WTC11 (cell line): ENCODE measurements around the gene AP5B1. TPM values are rescaled to one million over a fixed set of nuclear protein-coding genes. Genes with fewer than 3 reads are reported as not detected.
A peak's percentile ranks its signal among the peaks of the same experiment; 100 is the strongest.

Experiments
- ATAC-seq: fragments of 200-7000 bp; cut with Tn5 transposase; 2 replicates; pipeline ENCODE4 v1.10.0; 2021; ENCODE audit warnings: mild to moderate bottlenecking, moderate library complexity
- CTCF ChIA-PET: fragments of 300-600 bp; sonication (Branson Sonifier 250); formaldehyde crosslinking; loops from one replicate; lab custom pipeline; 2021; ENCODE audit warnings: antibody characterized with exemption; lab: Charles Lee
- POLR2A ChIA-PET: fragments of 350-600 bp; sonication (Branson Sonifier 250); formaldehyde crosslinking; loops from one replicate; lab custom pipeline; 2021; ENCODE audit warnings: antibody characterized with exemption; lab: Charles Lee
- DNase-seq: peaks from one replicate; pipeline ENCODE4 v3.0.0; 2021; ENCODE audit warnings: low spot score
- H3K27ac Mint-ChIP-seq: 2 replicates; pipeline ENCODE4 v1.8.0; 2021; ENCODE audit warnings: mixed read lengths
- H3K27me3 Mint-ChIP-seq: 2 replicates; pipeline ENCODE4 v1.8.0; 2021; ENCODE audit warnings: low read depth, mild to moderate bottlenecking, moderate library complexity, mixed read lengths
- H3K36me3 Mint-ChIP-seq: 2 replicates; pipeline ENCODE4 v1.8.0; 2021; ENCODE audit warnings: mixed read lengths
- H3K4me1 Mint-ChIP-seq: 2 replicates; pipeline ENCODE4 v1.8.0; 2022; ENCODE audit warnings: mixed read lengths
- H3K4me3 Mint-ChIP-seq: 2 replicates; pipeline ENCODE4 v1.8.0; 2021; ENCODE audit warnings: mild to moderate bottlenecking, moderate library complexity, mixed read lengths
- H3K9me3 Mint-ChIP-seq: 2 replicates; pipeline ENCODE4 v1.8.0; 2021; ENCODE audit warnings: mixed read lengths
- ATF1 ChIP-seq: sonication (generic); formaldehyde crosslinking; IDR thresholded peaks from 2 replicates; pipeline ENCODE4 v1.8.1; 2023; ENCODE audit warnings: mild to moderate bottlenecking, moderate library complexity, missing genetic modification reagents
- CREB1 ChIP-seq: sonication (generic); formaldehyde crosslinking; IDR thresholded peaks from 2 replicates; pipeline ENCODE4 v1.8.0; 2023; ENCODE audit warnings: mild to moderate bottlenecking, missing genetic modification reagents
- CREM ChIP-seq: sonication (generic); formaldehyde crosslinking; IDR thresholded peaks from 2 replicates; pipeline ENCODE4 v1.8.1; 2022; ENCODE audit warnings: mild to moderate bottlenecking, missing genetic modification reagents, moderate library complexity
- E2F1 ChIP-seq: sonication (generic); formaldehyde crosslinking; IDR thresholded peaks from 2 replicates; pipeline ENCODE4 v1.8.0; 2022; ENCODE audit warnings: mild to moderate bottlenecking, missing genetic modification reagents
- ETV6 ChIP-seq: sonication (generic); formaldehyde crosslinking; IDR thresholded peaks from 2 replicates; pipeline ENCODE4 v1.8.1; 2022; ENCODE audit warnings: mild to moderate bottlenecking, missing genetic modification reagents
- FOXJ3 ChIP-seq: sonication (generic); formaldehyde crosslinking; IDR thresholded peaks from 2 replicates; pipeline ENCODE4 v1.9.0; 2021; ENCODE audit warnings: missing genetic modification reagents, mild to moderate bottlenecking, borderline replicate concordance
- GTF2I ChIP-seq: fragments of 250-450 bp; sonication (Bioruptor Pico); conservative IDR thresholded peaks from 2 replicates; pipeline ENCODE4 v1.4.0; 2021; ENCODE audit warnings: mild to moderate bottlenecking
- HMGXB4 ChIP-seq: sonication (generic); formaldehyde crosslinking; IDR thresholded peaks from 2 replicates; pipeline ENCODE4 v1.8.1; 2023; ENCODE audit warnings: mild to moderate bottlenecking, moderate library complexity, missing genetic modification reagents
- KAT7 ChIP-seq: sonication (generic); formaldehyde crosslinking; IDR thresholded peaks from 2 replicates; pipeline ENCODE4 v1.8.1; 2023; ENCODE audit warnings: missing genetic modification reagents, mild to moderate bottlenecking, borderline replicate concordance
- PRRX2 ChIP-seq: fragments of 250-450 bp; sonication (Bioruptor Pico); IDR thresholded peaks from 2 replicates; pipeline ENCODE4 v1.8.0; 2021; ENCODE audit warnings: mild to moderate bottlenecking
- RELA ChIP-seq: sonication (generic); formaldehyde crosslinking; IDR thresholded peaks from 2 replicates; pipeline ENCODE4 v1.8.1; 2022; ENCODE audit warnings: missing genetic modification reagents, mild to moderate bottlenecking, borderline replicate concordance
- ZBTB43 ChIP-seq: sonication (generic); formaldehyde crosslinking; IDR thresholded peaks from 2 replicates; pipeline ENCODE4 v1.8.1; 2023; ENCODE audit warnings: mild to moderate bottlenecking, missing genetic modification reagents
- ZNF121 ChIP-seq: sonication (generic); formaldehyde crosslinking; IDR thresholded peaks from 2 replicates; pipeline ENCODE4 v1.8.0; 2023; ENCODE audit warnings: missing genetic modification reagents
- ZNF281 ChIP-seq: sonication (generic); formaldehyde crosslinking; IDR thresholded peaks from 2 replicates; pipeline ENCODE4 v1.8.0; 2023; ENCODE audit warnings: mild to moderate bottlenecking, missing genetic modification reagents
- ZNF396 ChIP-seq: fragments of 250-450 bp; sonication (Bioruptor Pico); IDR thresholded peaks from 2 replicates; pipeline ENCODE4 v1.8.0; 2021; ENCODE audit warnings: mild to moderate bottlenecking, moderate library complexity, borderline replicate concordance
- total RNA-seq: library from RNA; stranded (reverse); gene quantifications from 3 replicates; pipeline ENCODE4 v1.2.3, GENCODE V29; 2021
- TF ChIP-seq, protein P1 (sequence below): sonication (generic); formaldehyde crosslinking; IDR thresholded peaks from 2 replicates; pipeline ENCODE4 v1.8.0; 2022; ENCODE audit warnings: mild to moderate bottlenecking, missing genetic modification reagents
- TF ChIP-seq, protein P2 (sequence below): sonication (generic); formaldehyde crosslinking; IDR thresholded peaks from 2 replicates; pipeline ENCODE4 v1.8.0; 2023; ENCODE audit warnings: missing genetic modification reagents
- TF ChIP-seq, protein P3 (sequence below): fragments of 250-450 bp; sonication (Bioruptor Pico); conservative IDR thresholded peaks from 2 replicates; pipeline ENCODE4 v1.9.0; 2021; ENCODE audit warnings: mild to moderate bottlenecking
- TF ChIP-seq, protein P4 (sequence below): sonication (generic); formaldehyde crosslinking; IDR thresholded peaks from 2 replicates; pipeline ENCODE4 v1.8.1; 2023; ENCODE audit warnings: mild to moderate bottlenecking, missing genetic modification reagents, moderate library complexity

AP5B1 gene
- total RNA-seq, 1 experiment from 2014 or later = 17.2 TPM

- TF ChIP-seq FOXJ3 (CRISPR knock-in tag) (no peak), HMGXB4 (CRISPR knock-in tag) (no peak), E2F1 (CRISPR knock-in tag) (no peak), ZNF281 (no peak), KAT7 (CRISPR knock-in tag) (no peak), CREB1 (CRISPR knock-in tag) (no peak), GTF2I (CRISPR knock-in tag) (no peak), ETV6 (no peak), ZNF396 (no peak), PRRX2 (CRISPR knock-in tag) (no peak)
- TF ChIP-seq, protein P1, sequence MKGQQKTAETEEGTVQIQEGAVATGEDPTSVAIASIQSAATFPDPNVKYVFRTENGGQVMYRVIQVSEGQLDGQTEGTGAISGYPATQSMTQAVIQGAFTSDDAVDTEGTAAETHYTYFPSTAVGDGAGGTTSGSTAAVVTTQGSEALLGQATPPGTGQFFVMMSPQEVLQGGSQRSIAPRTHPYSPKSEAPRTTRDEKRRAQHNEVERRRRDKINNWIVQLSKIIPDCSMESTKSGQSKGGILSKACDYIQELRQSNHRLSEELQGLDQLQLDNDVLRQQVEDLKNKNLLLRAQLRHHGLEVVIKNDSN (CRISPR knock-in tag) = no peak
- TF ChIP-seq, protein P2, sequence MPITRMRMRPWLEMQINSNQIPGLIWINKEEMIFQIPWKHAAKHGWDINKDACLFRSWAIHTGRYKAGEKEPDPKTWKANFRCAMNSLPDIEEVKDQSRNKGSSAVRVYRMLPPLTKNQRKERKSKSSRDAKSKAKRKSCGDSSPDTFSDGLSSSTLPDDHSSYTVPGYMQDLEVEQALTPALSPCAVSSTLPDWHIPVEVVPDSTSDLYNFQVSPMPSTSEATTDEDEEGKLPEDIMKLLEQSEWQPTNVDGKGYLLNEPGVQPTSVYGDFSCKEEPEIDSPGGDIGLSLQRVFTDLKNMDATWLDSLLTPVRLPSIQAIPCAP = no peak
- peaks cover 6% of the 10 kb centered on the region for H3K27me3 Mint-ChIP-seq
- no peaks in the 10 kb centered on the region for H3K36me3 Mint-ChIP-seq
- H3K4me1 Mint-ChIP-seq = no peaks in the 10 kb centered on the region
- no peak for ATAC-seq
- H3K9me3 Mint-ChIP-seq = no peaks in the 10 kb centered on the region
- no peak for DNase-seq
- H3K27ac Mint-ChIP-seq = no peak overlapping the region
- POLR2A ChIA-PET = no interaction called here
- no peak overlapping the region for H3K4me3 Mint-ChIP-seq
- CTCF ChIA-PET = interaction anchor here (0.7 to 3.9 kb wide), 3 partner anchors 11 to 67 kb away, joined by 4 to 51 read pairs (median 4); partner anchors contain the start of gene AP5B1
Observed at GRCh38 chr11:65811764-65812475, 31.1 kb upstream of the AP5B1 start.

DNA sequence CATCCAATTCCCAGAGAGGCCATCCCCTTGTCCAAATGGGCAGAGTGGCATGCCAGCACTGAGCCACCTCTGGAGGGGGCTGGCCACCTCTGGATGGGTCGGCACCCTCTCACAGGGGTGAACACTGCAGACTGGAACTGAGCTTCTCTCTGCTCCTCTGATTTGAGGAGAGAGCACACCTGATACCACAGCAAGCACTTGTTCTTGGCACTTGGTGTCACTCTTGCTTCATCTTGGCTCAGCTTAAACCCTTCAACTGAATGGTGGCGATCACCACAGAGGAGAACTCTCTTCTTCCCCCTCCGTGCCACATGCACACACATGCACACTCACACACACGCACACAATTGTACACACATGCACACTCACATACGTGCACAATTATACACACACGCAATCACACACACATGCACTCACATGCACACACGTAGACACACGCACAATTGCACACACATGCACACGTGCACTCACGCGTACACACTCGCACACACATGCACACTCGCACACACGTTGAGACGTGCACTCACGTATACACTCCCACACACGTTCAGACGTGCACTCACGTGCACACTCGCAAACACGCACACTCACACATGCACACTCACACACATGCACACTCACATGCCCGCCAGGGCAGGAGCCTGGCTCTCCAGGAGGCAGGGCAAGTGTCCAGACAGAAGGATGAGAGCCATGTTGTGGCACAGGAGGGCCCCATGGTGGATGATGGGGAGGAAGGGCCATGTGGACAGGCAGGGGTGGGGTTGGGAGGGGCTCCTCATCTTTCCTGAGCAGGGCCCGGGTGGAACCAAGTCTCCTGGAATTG lies 29.5 kb upstream of the AP5B1 start:
- no peaks in the 10 kb centered on the region; the same call in 1 of the 2 replicates for H3K27me3 Mint-ChIP-seq
- CTCF ChIA-PET = interaction anchor here (0.7 to 11.3 kb wide), 9 partner anchors 22 to 78 kb away, joined by 3 to 130 read pairs (median 4); partner anchors contain the start of genes AP5B1, FIBP and OVOL1
- no peak for ATAC-seq
- no peaks in the 10 kb centered on the region for H3K36me3 Mint-ChIP-seq
- no peaks in the 10 kb centered on the region for H3K4me1 Mint-ChIP-seq
- no peaks in the 10 kb centered on the region for H3K9me3 Mint-ChIP-seq
- no peak overlapping the region for H3K4me3 Mint-ChIP-seq
- POLR2A ChIA-PET = interaction anchor here (0.6 kb wide), 1 partner anchor 9 kb away, joined by 3 read pairs; no protein-coding TSS in a partner anchor
- no peak for DNase-seq
- H3K27ac Mint-ChIP-seq = peak overlapping the region; percentile 38; the same call in 1 of the 2 replicates
- TF ChIP-seq ZNF121 (0 out of 2 replicates have a peak, but pooled peaks have one; percentile 17), KAT7 (CRISPR knock-in tag) (no peak), CREM (CRISPR knock-in tag) (no peak), ATF1 (CRISPR knock-in tag) (no peak), RELA (CRISPR knock-in tag) (no peak), ZBTB43 (peak; percentile 99)
- TF ChIP-seq, protein P3, sequence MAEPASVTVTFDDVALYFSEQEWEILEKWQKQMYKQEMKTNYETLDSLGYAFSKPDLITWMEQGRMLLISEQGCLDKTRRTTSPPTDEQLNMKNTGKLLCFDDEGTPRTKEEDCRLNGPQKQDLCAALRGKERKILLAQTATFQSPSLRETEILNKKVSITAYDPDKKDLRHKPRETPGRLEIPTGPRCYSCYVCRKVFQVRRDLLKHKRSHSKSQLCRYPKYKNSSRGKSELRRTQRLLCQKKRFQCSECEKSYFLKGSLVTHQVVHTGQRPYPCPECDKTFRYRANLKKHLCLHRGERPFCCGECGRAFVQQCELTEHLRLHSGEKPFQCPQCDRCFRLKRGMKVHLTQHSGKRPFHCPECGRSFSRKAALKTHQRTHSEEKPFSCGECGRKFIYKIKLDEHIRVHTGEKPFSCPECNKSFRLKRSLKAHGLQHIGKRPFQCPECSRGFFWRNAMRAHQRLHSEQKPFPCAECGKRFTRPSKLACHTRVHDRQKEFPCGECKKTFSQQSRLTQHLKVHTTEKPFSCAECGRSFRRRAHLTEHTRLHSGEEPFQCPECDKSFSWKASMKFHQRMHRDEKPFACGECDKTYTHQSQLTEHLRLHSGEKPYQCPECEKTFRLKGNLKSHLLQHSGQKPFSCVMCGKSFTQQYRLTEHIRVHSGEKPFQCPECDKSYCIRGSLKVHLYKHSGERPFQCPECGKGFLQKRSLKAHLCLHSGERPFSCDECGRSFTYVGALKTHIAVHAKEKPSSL (CRISPR knock-in tag) = no peak
- TF ChIP-seq, protein P2 = no peak
- TF ChIP-seq, protein P4, sequence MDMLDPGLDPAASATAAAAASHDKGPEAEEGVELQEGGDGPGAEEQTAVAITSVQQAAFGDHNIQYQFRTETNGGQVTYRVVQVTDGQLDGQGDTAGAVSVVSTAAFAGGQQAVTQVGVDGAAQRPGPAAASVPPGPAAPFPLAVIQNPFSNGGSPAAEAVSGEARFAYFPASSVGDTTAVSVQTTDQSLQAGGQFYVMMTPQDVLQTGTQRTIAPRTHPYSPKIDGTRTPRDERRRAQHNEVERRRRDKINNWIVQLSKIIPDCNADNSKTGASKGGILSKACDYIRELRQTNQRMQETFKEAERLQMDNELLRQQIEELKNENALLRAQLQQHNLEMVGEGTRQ (CRISPR knock-in tag) = no peak
